Astrocyte (in vitro differentiated cells and primary cell): Measurements from ENCODE around the gene BCL2L1.

ENCODE experiments used
- EZH2 ChIP-seq: IDR thresholded peaks from 2 replicates; pipeline ENCODE4 v1.6.1; 2012; ENCODE audit warnings: mild to moderate bottlenecking, low read length, inconsistent platforms; ENCODE audit not compliant: insufficient read depth
- TF ChIP-seq, protein P1 (sequence below): IDR thresholded peaks from 2 replicates; pipeline ENCODE4 v1.5.1; 2011; ENCODE audit warnings: low read depth, mild to moderate bottlenecking, inconsistent platforms, low read length, moderate library complexity; ENCODE audit not compliant: insufficient read depth

DNA sequence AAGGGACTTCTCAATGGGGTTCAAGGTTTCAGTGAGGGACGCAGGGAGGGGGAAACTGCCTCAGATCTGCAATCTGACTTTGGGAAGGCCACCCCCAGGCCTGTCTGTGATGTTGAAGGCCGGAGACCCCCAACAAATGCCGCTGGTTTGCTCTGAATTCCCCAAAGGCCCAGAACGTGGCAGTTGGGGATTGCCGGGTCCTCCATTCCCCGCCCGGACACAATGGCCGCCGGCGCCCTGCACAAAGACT lies 326 bp upstream of the BCL2L1 start:
- TF ChIP-seq, protein P1, sequence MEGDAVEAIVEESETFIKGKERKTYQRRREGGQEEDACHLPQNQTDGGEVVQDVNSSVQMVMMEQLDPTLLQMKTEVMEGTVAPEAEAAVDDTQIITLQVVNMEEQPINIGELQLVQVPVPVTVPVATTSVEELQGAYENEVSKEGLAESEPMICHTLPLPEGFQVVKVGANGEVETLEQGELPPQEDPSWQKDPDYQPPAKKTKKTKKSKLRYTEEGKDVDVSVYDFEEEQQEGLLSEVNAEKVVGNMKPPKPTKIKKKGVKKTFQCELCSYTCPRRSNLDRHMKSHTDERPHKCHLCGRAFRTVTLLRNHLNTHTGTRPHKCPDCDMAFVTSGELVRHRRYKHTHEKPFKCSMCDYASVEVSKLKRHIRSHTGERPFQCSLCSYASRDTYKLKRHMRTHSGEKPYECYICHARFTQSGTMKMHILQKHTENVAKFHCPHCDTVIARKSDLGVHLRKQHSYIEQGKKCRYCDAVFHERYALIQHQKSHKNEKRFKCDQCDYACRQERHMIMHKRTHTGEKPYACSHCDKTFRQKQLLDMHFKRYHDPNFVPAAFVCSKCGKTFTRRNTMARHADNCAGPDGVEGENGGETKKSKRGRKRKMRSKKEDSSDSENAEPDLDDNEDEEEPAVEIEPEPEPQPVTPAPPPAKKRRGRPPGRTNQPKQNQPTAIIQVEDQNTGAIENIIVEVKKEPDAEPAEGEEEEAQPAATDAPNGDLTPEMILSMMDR, result no peak
- no peak for TF ChIP-seq EZH2
